SH-SY5Y (cell line): Measurements from ENCODE around the gene BOK.
A peak's percentile ranks its signal among the peaks of the same experiment; 100 is the strongest.

Source experiments
- GATA2 ChIP-seq: IDR thresholded peaks from 2 replicates; pipeline ENCODE4 v1.6.1; 2011; ENCODE audit warnings: mild to moderate bottlenecking, low read depth, low read length
- GATA3 ChIP-seq: IDR thresholded peaks from 2 replicates; pipeline ENCODE4 v1.6.1; 2011; ENCODE audit warnings: low read depth, mild to moderate bottlenecking, low read length, moderate library complexity

DNA sequence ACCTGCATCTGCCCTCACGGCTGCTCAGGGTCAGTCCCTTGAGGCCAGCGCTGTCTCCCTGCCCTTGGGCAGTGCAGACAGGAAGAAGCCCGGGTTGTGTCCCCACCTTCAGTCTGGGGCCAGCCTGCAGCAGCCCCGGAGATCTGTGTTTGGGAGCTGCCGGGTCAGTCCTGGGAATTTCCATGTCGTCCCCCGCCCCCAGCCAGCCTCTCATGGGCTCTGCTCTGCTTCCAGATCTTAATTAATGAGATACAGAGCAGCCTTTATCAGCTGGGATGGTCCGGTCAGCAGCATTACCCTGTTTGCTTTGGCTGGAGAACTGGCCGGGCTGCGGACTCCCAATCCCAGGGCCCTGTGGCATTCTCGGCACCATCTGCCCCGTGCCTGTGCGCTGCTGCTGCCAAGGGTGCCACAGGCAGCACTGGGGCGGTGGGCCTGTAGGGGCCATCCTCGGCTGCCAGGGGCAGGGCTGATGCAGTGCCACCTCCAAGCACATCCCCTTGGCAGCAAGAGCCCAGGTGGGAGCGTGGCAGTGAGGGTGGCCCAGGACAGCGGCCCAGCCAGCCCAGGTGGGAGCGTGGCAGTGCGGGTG lies 2.4 kb downstream of the BOK start:
- TF ChIP-seq GATA2 (peak; percentile 96), GATA3 (no peak)
